Ecto neural progenitor cell (in vitro differentiated cells): ENCODE data around the gene CCT3.
A peak's percentile ranks its signal among the peaks of the same experiment; 100 is the strongest.
"Not testable (repeated sequence)": the region's sequence is repeated elsewhere in the genome, so short reads cannot be mapped to it uniquely, and the experiment has no call there.

Source experiments
- DNase-seq: peaks from one replicate; pipeline ENCODE4 v3.0.0-alpha.2; 2018; ENCODE audit warnings: low spot score

The CCT3 gene

GRCh38 chr1:156338180-156338976 lies at the start of gene CCT3, which contains the start of gene TSACC:
TSS of gene CCT3 (minus strand) at chr1:156338292. CDS start at chr1:156338184, 108 bp downstream.
TSS of gene TSACC (plus strand) at chr1:156338526. CDS start at chr1:156339758, 1,232 bp downstream.
- DNase-seq = peak; percentile 99

- no peak for DNase-seq
Observed at GRCh38 chr1:156387870-156388173, 49.7 kb upstream of the CCT3 start.

DNA sequence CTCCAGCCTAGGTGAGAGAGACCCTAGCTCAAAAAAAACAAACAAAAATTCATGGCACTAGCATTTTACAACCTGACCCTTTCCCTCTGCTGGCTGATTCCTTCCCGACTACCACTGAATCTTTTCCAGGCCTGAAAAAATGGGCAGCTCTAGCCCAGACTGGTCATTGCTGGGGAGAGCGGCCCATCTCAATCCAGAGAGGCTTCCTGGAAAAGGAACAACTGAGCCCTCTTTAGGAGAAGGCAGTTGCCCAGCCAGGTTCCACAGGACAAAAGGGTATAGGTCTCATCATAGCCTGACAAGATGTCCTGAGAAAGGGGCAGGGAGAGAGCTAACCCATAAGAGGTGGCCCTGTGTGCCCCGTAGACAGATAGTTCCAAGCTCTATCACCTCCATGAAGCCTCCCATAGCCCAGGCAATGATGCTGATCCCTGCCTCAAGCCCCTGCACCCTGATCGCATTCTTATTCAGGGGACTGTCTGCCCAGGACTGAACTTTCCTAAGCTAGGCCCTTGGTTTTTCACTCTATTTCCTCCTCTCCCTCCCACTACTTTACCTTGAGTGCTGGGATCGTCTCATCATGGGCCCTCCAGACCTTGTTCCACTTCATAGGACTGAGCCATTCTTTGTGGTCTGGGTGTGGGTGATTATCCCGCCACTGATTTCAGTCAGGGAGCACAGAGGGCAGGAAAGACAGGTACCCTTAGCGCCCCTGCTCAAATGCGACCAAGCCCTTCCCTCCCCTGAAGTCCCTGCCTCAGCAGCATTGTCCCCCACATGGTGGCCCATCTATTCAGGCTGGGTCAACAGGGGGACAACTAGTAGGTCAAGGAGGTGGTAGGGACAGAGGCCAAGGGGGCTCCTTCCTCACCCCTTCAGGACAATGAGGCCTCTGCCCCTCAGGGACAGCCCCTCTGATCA lies 49.1 kb upstream of the CCT3 start:
- no peak for DNase-seq

DNA sequence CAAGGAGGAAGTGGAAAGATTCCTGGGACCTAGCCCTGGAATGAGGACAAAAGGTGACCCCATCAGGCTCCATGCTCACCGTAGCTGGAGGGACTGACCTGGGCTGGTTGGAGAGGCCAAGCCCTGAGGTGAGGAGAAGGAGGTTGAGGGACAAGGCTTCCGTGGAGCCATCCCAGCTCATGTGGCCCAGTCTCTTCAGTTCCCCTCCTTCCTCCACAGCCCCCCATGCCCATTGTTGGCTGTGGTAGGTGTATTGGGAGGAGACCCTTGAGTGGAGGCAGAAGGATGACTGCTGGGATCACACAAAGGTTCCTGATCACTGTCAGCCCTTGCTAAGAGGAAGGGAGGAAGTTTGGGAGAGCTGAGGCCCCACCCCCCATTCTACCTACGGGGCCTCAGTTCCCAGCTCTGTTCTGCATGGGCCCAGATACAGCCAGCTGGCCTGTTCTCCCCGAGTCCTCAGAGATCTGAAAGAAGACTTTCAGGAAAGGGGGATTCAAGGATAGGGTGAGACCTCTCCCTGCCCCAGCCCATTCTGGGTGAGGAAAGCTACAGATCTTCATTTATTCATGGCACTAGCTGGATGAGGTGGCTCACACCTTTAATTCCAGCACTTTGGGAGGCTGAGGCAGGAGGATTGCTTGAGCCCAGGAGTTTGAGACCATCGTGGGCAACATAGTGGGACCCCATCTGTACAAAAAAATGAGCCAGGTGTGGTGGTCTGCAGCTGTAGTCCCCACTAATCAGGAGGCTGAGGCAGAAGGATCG lies 48.2 kb upstream of the CCT3 start:
- no peak for DNase-seq

DNA sequence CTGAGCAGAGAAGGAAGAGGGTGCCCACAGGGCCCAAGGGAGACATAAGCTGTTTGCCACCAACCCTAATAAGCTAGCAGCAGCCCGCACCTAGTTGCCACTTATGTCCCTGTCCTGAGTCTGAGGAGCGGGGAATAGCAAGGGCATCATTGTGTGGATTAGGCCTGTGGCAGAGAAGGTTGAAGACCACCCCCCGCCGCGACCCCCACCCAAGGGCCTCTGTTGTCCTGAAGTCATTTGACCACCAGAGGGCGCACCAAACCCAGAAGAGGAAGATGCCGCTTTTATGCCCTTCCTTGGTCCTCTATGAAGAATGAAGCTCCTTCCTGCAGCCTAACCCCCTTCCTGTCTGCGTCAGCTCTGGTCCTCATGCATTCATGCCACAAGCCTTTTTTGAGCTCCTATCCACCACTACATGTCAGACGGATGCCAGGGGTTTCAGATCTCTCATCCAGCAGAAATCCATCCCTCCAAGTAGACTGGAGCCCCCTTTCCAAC lies 47.5 kb upstream of the CCT3 start:
- peak; percentile 81 for DNase-seq

DNA sequence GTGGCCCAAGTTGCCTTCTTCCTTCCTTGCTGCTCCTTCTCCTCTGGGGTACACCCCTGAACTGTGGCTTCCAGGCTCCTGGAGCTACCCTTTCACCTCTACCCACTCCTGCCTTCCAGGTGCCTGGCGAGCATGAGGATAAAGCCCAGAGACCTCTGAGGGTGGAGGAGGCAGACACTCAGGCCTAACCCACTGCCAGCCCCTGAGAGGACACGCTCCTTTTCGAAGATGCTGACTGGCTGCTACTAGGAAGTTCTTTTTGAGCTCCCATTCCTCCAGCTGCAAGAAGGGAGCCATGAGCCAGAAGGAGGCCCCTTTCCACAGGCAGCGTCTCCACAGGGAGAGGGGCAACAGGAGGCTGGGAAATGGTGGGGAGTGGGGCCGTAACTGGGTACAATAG lies 46.6 kb upstream of the CCT3 start:
- DNase-seq = no peak

DNA sequence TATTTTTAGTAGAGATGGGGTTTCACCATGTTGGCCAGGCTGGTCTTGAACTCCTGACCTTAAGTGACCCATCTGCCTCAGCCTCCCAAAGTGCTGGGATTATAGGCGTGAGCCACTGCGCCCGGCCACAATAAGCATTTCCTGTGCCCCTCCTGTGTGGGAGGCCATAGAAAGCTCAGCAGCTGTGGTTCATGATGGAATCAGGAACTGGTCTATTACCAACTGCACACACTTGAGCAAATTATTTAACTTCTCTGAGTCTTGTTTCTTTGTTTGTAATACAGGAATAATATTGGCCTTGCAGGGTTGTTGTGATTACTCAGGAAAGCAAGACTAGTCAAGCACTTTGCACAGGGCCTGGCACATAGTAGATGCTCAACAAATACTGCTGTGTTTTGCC lies 45.9 kb upstream of the CCT3 start:
- DNase-seq = no peak

- DNase-seq = peak; percentile 85
Observed at GRCh38 chr1:156383023-156383422, 44.9 kb upstream of the CCT3 start.

- no peak for DNase-seq
Observed at GRCh38 chr1:156382561-156382960, 44.5 kb upstream of the CCT3 start.

- no peak for DNase-seq
Observed at GRCh38 chr1:156379420-156380165, 41.5 kb upstream of the CCT3 start.

- DNase-seq = no peak
Observed at GRCh38 chr1:156378557-156378956, 40.5 kb upstream of the CCT3 start.

DNA sequence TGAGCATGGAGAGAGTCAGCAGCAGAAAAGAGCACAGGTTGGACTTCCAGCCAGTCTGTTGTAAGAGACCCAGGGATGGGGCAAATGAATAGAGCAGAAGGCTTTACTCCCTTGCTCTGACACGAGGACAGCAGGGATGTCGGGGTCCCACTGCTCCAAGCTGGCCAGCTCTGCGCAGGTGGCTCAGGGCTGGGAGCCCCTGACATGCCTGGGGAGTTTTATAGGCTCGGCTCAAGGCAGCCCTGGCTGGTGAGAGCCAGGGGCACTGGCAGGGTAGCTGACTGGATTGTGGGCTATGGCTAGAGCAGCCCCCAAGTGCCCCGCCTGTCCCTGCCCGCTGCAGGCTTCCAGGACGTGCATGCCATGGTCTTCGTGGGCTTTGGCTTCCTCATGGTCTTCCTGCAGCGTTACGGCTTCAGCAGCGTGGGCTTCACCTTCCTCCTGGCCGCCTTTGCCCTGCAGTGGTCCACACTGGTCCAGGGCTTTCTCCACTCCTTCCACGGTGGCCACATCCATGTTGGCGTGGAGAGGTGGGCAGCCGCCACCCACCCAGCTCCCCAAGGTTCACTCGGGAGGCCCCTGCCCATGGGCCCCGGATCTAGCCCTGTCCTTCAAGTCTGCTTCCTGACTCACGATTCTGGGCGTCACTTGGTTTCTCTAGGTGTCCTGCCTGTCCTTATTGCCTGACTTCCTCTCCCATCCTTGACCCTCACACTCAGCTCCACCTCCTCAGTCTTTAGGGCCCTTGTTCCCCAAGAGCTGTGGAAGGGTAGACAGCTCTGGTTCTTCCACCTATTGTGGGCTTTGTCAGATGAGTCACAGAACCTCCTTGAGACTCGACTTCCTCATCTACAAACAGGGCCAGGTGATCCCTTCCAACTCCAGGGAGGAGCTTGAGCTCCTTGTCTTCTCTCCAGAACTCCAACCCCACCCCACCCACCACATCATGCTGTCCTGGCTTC lies 39.1 kb upstream of the CCT3 start:
- no peak for DNase-seq

GRCh38 chr1:156376146-156376545 lies 38.1 kb upstream of the CCT3 start:
- DNase-seq = no peak

- no peak for DNase-seq
Observed at GRCh38 chr1:156373546-156373945, 35.5 kb upstream of the CCT3 start.

DNA sequence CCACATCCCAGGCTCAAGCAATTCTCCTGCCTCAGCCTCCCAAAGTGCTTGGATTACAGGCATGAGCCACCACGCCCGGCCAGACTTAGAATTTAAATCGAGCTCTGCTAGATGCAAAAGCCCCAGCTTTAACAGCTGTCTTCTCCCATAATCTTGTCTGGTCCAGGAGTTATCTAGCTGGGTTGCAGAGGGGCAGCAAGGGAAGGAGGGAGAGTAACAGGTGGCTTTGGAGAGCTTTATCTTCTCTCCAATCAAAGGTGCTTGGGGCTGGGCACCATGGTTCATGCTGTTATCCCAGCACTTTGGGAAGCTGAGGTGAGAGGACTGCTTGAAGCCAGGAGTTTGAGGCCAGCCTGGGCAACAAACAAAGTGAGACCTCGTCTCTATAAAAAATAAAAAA lies 34.8 kb upstream of the CCT3 start:
- DNase-seq = no peak

- DNase-seq = no peak
Observed at GRCh38 chr1:156372265-156372586, 34.1 kb upstream of the CCT3 start.

- no peak for DNase-seq
Observed at GRCh38 chr1:156371553-156372264, 33.6 kb upstream of the CCT3 start.

- not testable (repeated sequence) for DNase-seq
Observed at GRCh38 chr1:156369685-156370286, 31.7 kb upstream of the CCT3 start.
